Fibroblast of the aortic adventitia (primary cell): ENCODE data around the gene STXBP5. TPM values are rescaled to one million over a fixed set of nuclear protein-coding genes. Genes with fewer than 3 reads are reported as not detected.
A peak's percentile ranks its signal among the peaks of the same experiment; 100 is the strongest.

Source experiments
- DNase-seq: peaks from one replicate; pipeline ENCODE4 v3.0.0-alpha.2; 2010; ENCODE audit warnings: low read depth
- H3K4me3 ChIP-seq: 2 replicates; pipeline ENCODE4 v1.5.1; 2011; ENCODE audit warnings: low read depth, mild to moderate bottlenecking, control low read depth, low read length, moderate library complexity
- CTCF ChIP-seq: IDR thresholded peaks from 2 replicates; pipeline ENCODE4 v1.5.1; 2011; ENCODE audit warnings: mild to moderate bottlenecking, low read length, control low read depth, inconsistent platforms; ENCODE audit not compliant: insufficient read depth
- total RNA-seq: library from RNA; depleted of rRNA; stranded (reverse); fragments of >200 nt; gene quantifications from 2 replicates; pipeline ENCODE4 v1.2.3, GENCODE V29; 2012; ENCODE audit warnings: low replicate concordance

The STXBP5 gene
- total RNA-seq, 1 donor = 65.2 TPM

GRCh38 chr6:147166992-147167391 is 37.2 kb upstream of the STXBP5 start:
- DNase-seq = peak; percentile 19
- TF ChIP-seq CTCF = no peak
- H3K4me3 ChIP-seq = no peak overlapping the region

- no peak for TF ChIP-seq CTCF
- H3K4me3 ChIP-seq = no peak overlapping the region
- peak; percentile 22 for DNase-seq
Observed at GRCh38 chr6:147167576-147168461, 36.4 kb upstream of the STXBP5 start.

GRCh38 chr6:147169529-147169928 is 34.7 kb upstream of the STXBP5 start:
- TF ChIP-seq CTCF = no peak
- H3K4me3 ChIP-seq = no peak overlapping the region
- DNase-seq = no peak

GRCh38 chr6:147170269-147170668 is 33.9 kb upstream of the STXBP5 start:
- no peak overlapping the region for H3K4me3 ChIP-seq
- TF ChIP-seq CTCF = no peak
- peak; percentile 96 for DNase-seq

- no peak overlapping the region for H3K4me3 ChIP-seq
- DNase-seq = no peak
- TF ChIP-seq CTCF = no peak
Observed at GRCh38 chr6:147173140-147173539, 31.1 kb upstream of the STXBP5 start.

- H3K4me3 ChIP-seq = no peak overlapping the region
- DNase-seq = peak; percentile 22
- no peak for TF ChIP-seq CTCF
Observed at GRCh38 chr6:147173675-147174308, 30.4 kb upstream of the STXBP5 start.
